Brain pericyte (primary cell): Measurements from ENCODE around the gene GABRB2.
"Not testable (repeated sequence)": the region's sequence is repeated elsewhere in the genome, so short reads cannot be mapped to it uniquely, and the experiment has no call there.

Experiments
- DNase-seq: peaks from one replicate; pipeline ENCODE4 v3.0.0-alpha.2; 2012; ENCODE audit warnings: low read depth, low spot score

GABRB2 gene

GRCh38 chr5:161245846-161246245 lies 300.7 kb downstream of the GABRB2 start:
- not testable (repeated sequence) for DNase-seq
